Neural progenitor cell (in vitro differentiated cells): ENCODE results near the gene HOXD3. TPM values are rescaled to one million over a fixed set of nuclear protein-coding genes. Genes with fewer than 3 reads are reported as not detected.

Source experiments
- DNase-seq: peaks from one replicate; pipeline ENCODE4 v3.0.0-alpha.2; 2016; ENCODE audit warnings: low spot score
- H2AFZ ChIP-seq: fragments of 200-600 bp; sonication (generic); replicated peaks from 2 replicates; pipeline ENCODE4 v1.6.1; 2016; ENCODE audit warnings: antibody characterized with exemption
- H3F3A ChIP-seq: fragments of 200-600 bp; sonication (generic); 2 replicates; pipeline ENCODE4 v1.6.1; 2016; ENCODE audit warnings: antibody characterized with exemption, low read depth
- H3K27ac ChIP-seq: fragments of 200-600 bp; sonication (generic); 2 replicates; pipeline ENCODE4 v1.5.1; 2016; ENCODE audit warnings: mild to moderate bottlenecking
- H3K27me3 ChIP-seq: fragments of 200-600 bp; sonication (generic); 2 replicates; pipeline ENCODE4 v1.6.1; 2016; ENCODE audit warnings: mild to moderate bottlenecking, moderate library complexity
- H3K36me3 ChIP-seq: fragments of 200-600 bp; sonication (generic); 2 replicates; pipeline ENCODE4 v1.5.1; 2016
- H3K4me1 ChIP-seq: fragments of 200-600 bp; sonication (generic); 2 replicates; pipeline ENCODE4 v1.6.1; 2016; ENCODE audit warnings: mixed run types
- H3K4me2 ChIP-seq: fragments of 200-600 bp; sonication (generic); 2 replicates; pipeline ENCODE4 v1.6.1; 2016
- H3K4me3 ChIP-seq: fragments of 200-600 bp; sonication (generic); 2 replicates; pipeline ENCODE4 v1.5.1; 2016
- H3K79me2 ChIP-seq: fragments of 200-600 bp; sonication (generic); 2 replicates; pipeline ENCODE4 v1.6.1; 2016; ENCODE audit warnings: low read depth
- H3K9ac ChIP-seq: fragments of 200-600 bp; sonication (generic); 2 replicates; pipeline ENCODE4 v1.6.1; 2016
- H3K9me3 ChIP-seq: fragments of 200-600 bp; sonication (generic); 2 replicates; pipeline ENCODE4 v1.5.1; 2016; ENCODE audit warnings: low read depth
- H4K20me1 ChIP-seq: fragments of 200-600 bp; sonication (generic); 2 replicates; pipeline ENCODE4 v1.6.1; 2016; ENCODE audit warnings: low read depth
- H3K27ac Mint-ChIP-seq: 3 replicates; pipeline ENCODE4 v1.8.0; 2021; ENCODE audit warnings: mixed read lengths
- H3K27me3 Mint-ChIP-seq: 2 replicates; pipeline ENCODE4 v1.8.0; 2022; ENCODE audit warnings: low read depth, mild to moderate bottlenecking, inconsistent platforms, moderate library complexity, mixed read lengths; ENCODE audit not compliant: insufficient read depth
- H3K36me3 Mint-ChIP-seq: 3 replicates; pipeline ENCODE4 v1.8.0; 2021; ENCODE audit warnings: mixed read lengths
- H3K4me1 Mint-ChIP-seq: 3 replicates; pipeline ENCODE4 v1.8.0; 2021; ENCODE audit warnings: mixed read lengths
- H3K4me3 Mint-ChIP-seq: 3 replicates; pipeline ENCODE4 v1.8.0; 2021; ENCODE audit warnings: mild to moderate bottlenecking, moderate library complexity, mixed read lengths
- H3K9me3 Mint-ChIP-seq: 3 replicates; pipeline ENCODE4 v1.8.0; 2020; ENCODE audit warnings: mixed read lengths
- EZH2 ChIP-seq: fragments of 200-600 bp; sonication (generic); IDR thresholded peaks from 2 replicates; pipeline ENCODE4 v1.6.1; 2017; ENCODE audit warnings: antibody characterized with exemption, mild to moderate bottlenecking, moderate library complexity
- EZH2phosphoT487 ChIP-seq: fragments of 200-600 bp; sonication (generic); IDR thresholded peaks from 2 replicates; pipeline ENCODE4 v1.6.1; 2017; ENCODE audit warnings: antibody characterized with exemption
- total RNA-seq: library from RNA; depleted of rRNA; stranded (reverse); fragments of >200 nt; gene quantifications from 2 replicates; pipeline ENCODE4 v1.2.3, GENCODE V29; 2015; ENCODE audit warnings: low replicate concordance
- TF ChIP-seq, protein P1 (sequence below): fragments of 200-600 bp; sonication (generic); IDR thresholded peaks from 2 replicates; pipeline ENCODE4 v1.5.1; 2017; ENCODE audit warnings: antibody characterized with exemption, mild to moderate bottlenecking

The HOXD3 gene
- total RNA-seq, 1 donor from 2014 or later = not detected

DNA sequence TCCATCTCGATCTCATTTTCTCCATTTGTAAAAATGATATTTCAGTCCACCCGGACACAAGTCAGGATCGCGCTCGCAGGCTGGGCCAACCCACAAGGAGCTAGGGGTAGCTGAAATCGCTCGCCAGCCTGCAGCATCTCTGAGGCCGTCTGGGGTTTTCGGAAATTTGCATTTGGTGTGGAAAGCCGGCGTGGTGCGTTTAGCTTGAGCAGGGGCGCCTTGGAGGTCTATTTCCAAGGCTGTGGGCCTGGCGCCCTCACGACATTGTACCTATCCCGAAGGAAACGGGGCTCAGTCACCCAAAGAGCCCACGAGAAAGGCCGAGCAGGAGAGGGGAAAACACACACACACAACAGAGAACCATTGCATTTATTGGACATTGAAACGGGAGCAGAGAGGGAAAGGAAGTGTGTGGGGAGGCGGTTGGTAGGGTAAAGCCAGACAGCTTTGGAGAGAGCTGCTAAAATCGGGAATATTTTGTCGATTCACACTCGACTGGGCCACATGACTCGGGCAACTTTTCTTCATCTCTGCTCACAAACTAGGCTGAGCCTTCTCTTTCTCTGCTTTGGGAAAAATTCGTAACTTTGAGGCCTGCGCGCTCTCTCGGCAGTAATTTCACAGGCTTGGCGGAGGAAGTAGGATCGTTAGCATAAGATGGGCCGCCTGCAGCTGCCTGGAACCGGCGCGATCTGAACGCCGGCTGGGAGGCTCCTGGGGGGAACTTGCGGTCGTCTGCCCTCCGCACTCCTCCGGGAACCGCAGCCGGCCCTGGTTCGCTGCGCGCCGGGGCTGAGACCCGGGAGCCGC, 28.7 kb upstream of the HOXD3 start:
- Mint-ChIP-seq H3K36me3 (no peaks in the 10 kb centered on the region), H3K4me1 (peaks cover 17% of the 10 kb centered on the region), H3K4me3 (peak overlapping the region; percentile 79), H3K27ac (no peak overlapping the region), H3K27me3 (peaks cover 90% of the 10 kb centered on the region), H3K9me3 (peaks cover 11% of the 10 kb centered on the region)
- Histone ChIP-seq H3F3A (peaks cover 3% of the 10 kb centered on the region), H3K27ac (no peak overlapping the region), H3K4me1 (peaks cover 3% of the 10 kb centered on the region), H4K20me1 (peaks cover 90% of the 10 kb centered on the region), H3K27me3 (peaks cover 100% of the 10 kb centered on the region), H3K9me3 (no peaks in the 10 kb centered on the region), H3K9ac (no peak overlapping the region), H3K4me2 (peak overlapping the region; percentile 69), H3K79me2 (no peaks in the 10 kb centered on the region), H2AFZ (no peak overlapping the region), H3K36me3 (no peaks in the 10 kb centered on the region), H3K4me3 (no peak overlapping the region)
- TF ChIP-seq, protein P1, sequence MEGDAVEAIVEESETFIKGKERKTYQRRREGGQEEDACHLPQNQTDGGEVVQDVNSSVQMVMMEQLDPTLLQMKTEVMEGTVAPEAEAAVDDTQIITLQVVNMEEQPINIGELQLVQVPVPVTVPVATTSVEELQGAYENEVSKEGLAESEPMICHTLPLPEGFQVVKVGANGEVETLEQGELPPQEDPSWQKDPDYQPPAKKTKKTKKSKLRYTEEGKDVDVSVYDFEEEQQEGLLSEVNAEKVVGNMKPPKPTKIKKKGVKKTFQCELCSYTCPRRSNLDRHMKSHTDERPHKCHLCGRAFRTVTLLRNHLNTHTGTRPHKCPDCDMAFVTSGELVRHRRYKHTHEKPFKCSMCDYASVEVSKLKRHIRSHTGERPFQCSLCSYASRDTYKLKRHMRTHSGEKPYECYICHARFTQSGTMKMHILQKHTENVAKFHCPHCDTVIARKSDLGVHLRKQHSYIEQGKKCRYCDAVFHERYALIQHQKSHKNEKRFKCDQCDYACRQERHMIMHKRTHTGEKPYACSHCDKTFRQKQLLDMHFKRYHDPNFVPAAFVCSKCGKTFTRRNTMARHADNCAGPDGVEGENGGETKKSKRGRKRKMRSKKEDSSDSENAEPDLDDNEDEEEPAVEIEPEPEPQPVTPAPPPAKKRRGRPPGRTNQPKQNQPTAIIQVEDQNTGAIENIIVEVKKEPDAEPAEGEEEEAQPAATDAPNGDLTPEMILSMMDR = no peak
- peak; percentile 33 for TF ChIP-seq EZH2phosphoT487
- TF ChIP-seq EZH2 = peak; percentile 9
- DNase-seq = peak; percentile 68

DNA sequence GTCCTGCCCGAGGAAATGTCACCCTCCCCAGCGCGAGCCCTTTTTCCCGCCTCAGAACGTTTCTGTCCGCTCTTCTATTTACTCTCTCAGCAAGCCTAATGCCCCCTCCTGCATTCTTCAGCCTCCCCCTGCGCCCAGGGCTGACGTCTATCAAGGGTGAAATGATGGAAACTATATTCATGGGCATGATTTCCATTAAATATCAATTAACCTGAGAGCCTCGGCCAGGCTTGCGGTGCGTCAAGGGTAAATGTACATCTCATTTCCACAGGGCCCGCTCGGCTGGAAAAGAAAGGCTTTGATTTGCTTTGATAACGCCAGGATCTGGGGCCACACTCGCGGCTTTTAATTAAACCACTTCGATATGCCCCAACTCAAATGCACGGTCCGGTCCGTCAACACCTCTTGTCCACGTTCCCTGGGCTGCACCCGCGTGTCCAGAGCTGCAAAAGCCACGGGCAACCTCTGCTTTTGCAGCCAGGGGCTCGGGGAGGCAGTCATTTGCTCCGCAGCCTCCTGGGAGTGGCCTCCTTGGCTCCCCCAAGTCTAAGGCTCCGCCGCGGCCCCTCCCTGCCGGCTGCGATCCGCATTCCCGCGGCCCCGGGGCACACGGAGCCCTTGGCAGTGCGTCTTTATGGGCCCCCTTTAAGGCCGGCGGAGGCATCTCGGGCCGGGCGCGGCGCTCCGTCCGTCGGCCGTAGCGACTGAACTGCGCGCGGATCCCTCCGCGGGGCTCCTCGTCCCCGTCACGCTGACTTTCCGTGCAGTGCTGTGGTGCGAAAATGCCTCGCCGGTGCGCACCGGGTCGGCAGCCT, 27.9 kb upstream of the HOXD3 start, which contains the start of gene HOXD8:
Gene HOXD8 (plus strand): TSS at position 724 of the 815 bp plus-strand sequence. CDS start 662 bp downstream, outside the sequence.
- Mint-ChIP-seq H3K27me3 (peaks cover 90% of the 10 kb centered on the region), H3K36me3 (no peaks in the 10 kb centered on the region), H3K4me3 (peak within 1 kb of the TSS; percentile 79), H3K27ac (no peak within 1 kb of the TSS), H3K9me3 (peaks cover 8% of the 10 kb centered on the region), H3K4me1 (peaks cover 12% of the 10 kb centered on the region)
- peak; percentile 88 for DNase-seq
- H4K20me1 ChIP-seq = peaks cover 90% of the 10 kb centered on the region
- H3K9me3 ChIP-seq = no peaks in the 10 kb centered on the region
- peaks cover 3% of the 10 kb centered on the region for H3K4me1 ChIP-seq
- peak within 1 kb of the TSS; percentile 69 for H3K4me2 ChIP-seq
- H3K9ac ChIP-seq = no peak within 1 kb of the TSS
- peaks cover 100% of the 10 kb centered on the region for H3K27me3 ChIP-seq
- no peaks in the 10 kb centered on the region for H3K79me2 ChIP-seq
- peak within 1 kb of the TSS; percentile 39 for H3K4me3 ChIP-seq
- no peaks in the 10 kb centered on the region for H3K36me3 ChIP-seq
- TF ChIP-seq, protein P1 = no peak
- TF ChIP-seq EZH2 (peak; percentile 95), EZH2phosphoT487 (peak; percentile 92)
- no peak within 1 kb of the TSS for H2AFZ ChIP-seq
- no peak within 1 kb of the TSS for H3K27ac ChIP-seq
- H3F3A ChIP-seq = peaks cover 3% of the 10 kb centered on the region

DNA sequence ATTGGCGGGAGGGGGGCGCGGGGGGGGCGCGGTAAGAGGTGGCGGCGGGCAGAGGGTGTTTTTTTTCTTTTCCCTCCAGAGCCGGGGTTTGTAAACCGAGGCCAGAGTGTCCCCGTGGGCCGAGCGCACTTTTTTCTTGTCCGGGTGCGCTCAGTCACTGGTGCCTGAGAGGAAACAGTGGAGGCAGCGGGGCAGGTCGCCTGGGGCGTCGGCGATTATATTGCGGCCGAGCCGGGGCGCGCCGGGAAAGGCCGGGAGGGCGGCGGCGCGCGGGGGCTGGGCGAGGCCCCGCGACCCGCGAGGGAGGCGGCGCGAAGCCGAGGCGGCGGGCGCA, 27.3 kb upstream of the HOXD3 start:
- Histone ChIP-seq H3K4me3 (peak overlapping the region; percentile 39), H3K4me1 (peaks cover 3% of the 10 kb centered on the region), H3K9ac (no peak overlapping the region), H2AFZ (no peak overlapping the region), H3K9me3 (no peaks in the 10 kb centered on the region), H3F3A (peaks cover 3% of the 10 kb centered on the region), H3K79me2 (no peaks in the 10 kb centered on the region), H3K4me2 (peak overlapping the region; percentile 69), H3K27me3 (peaks cover 100% of the 10 kb centered on the region), H4K20me1 (peaks cover 90% of the 10 kb centered on the region), H3K27ac (no peak overlapping the region), H3K36me3 (no peaks in the 10 kb centered on the region)
- H3K27ac Mint-ChIP-seq = no peak overlapping the region
- peaks cover 8% of the 10 kb centered on the region for H3K9me3 Mint-ChIP-seq
- peaks cover 12% of the 10 kb centered on the region for H3K4me1 Mint-ChIP-seq
- no peak for TF ChIP-seq EZH2phosphoT487
- TF ChIP-seq, protein P1 = no peak
- peak; percentile 17 for TF ChIP-seq EZH2
- peaks cover 90% of the 10 kb centered on the region for H3K27me3 Mint-ChIP-seq
- DNase-seq = no peak
- H3K4me3 Mint-ChIP-seq = peak overlapping the region; percentile 76
- no peaks in the 10 kb centered on the region for H3K36me3 Mint-ChIP-seq
